H1 (cell line): ENCODE measurements around the gene TTLL9. TPM values are rescaled to one million over a fixed set of nuclear protein-coding genes. Genes with fewer than 3 reads are reported as not detected.

Experiments
- CTCF ChIA-PET: fragments of 300-600 bp; sonication (Branson Sonifier 250); formaldehyde crosslinking; loops from one replicate; lab custom pipeline; 2021; ENCODE audit not compliant: partially characterized antibody; lab: Charles Lee
- POLR2A ChIA-PET: fragments of 300-600 bp; sonication (Branson Sonifier 250); formaldehyde crosslinking; loops from one replicate; lab custom pipeline; 2021; ENCODE audit warnings: inconsistent platforms; ENCODE audit not compliant: partially characterized antibody; lab: Charles Lee
- DNase-seq, 2 experiments: peaks; one replicate each; pipeline versions ENCODE4 v3.0.0 to v3.0.0-alpha.2; 2010 to 2022; ENCODE audit warnings: low spot score in 2 of 2, low read depth in 1 of 2, mixed read lengths in 1 of 2
- FAIRE-seq: peaks from 2 replicates; lab custom pipeline; 2011; peaks lifted over from hg19 to GRCh38; lab: Jason Lieb, UNC
- H2AFZ ChIP-seq: 2 replicates; pipeline ENCODE4 v1.8.1; 2012; ENCODE audit warnings: low read length, inconsistent platforms
- H2AK5ac ChIP-seq: 2 replicates; pipeline ENCODE4 v1.6.1; 2013; ENCODE audit warnings: low read depth, low read length
- H2BK120ac ChIP-seq: replicated peaks from 2 replicates; pipeline ENCODE3; 2013; ENCODE audit warnings: low read depth, low read length, inconsistent platforms
- H2BK12ac ChIP-seq: 2 replicates; pipeline ENCODE4 v1.6.1; 2013; ENCODE audit warnings: low read depth, low read length
- H2BK15ac ChIP-seq: 2 replicates; pipeline ENCODE4 v1.6.1; 2013; ENCODE audit warnings: low read length
- H2BK20ac ChIP-seq: 2 replicates; pipeline ENCODE4 v1.6.1; 2013; ENCODE audit warnings: low read length
- H2BK5ac ChIP-seq: 2 replicates; pipeline ENCODE4 v1.6.1; 2013; ENCODE audit warnings: low read depth, low read length
- H3K14ac ChIP-seq: 2 replicates; pipeline ENCODE4 v1.6.1; 2013; ENCODE audit warnings: inconsistent platforms; ENCODE audit not compliant: insufficient read length
- H3K18ac ChIP-seq: 2 replicates; pipeline ENCODE4 v1.6.1; 2013; ENCODE audit warnings: low read length; ENCODE audit errors: extremely low read depth
- H3K23ac ChIP-seq: 2 replicates; pipeline ENCODE4 v1.6.1; 2013; ENCODE audit warnings: inconsistent platforms; ENCODE audit not compliant: insufficient read length
- H3K23me2 ChIP-seq: 2 replicates; pipeline ENCODE4 v1.6.1; 2013; ENCODE audit warnings: low read depth, low read length
- H3K27ac ChIP-seq: 2 replicates; pipeline ENCODE4 v1.6.1; 2011; ENCODE audit warnings: low read depth, low read length, inconsistent platforms
- H3K27me3 ChIP-seq, 4 experiments: replicated peaks in 1 of 4; 1 replicate in 1 of 4; 2 replicates in 3 of 4; pipeline versions ENCODE4 v1.6.1 to v1.8.1; 2011 to 2013; ENCODE audit warnings: low read length in 3 of 4, mild to moderate bottlenecking in 3 of 4, inconsistent platforms in 2 of 4, mixed read lengths in 2 of 4, moderate library complexity in 1 of 4; ENCODE audit not compliant: control insufficient read depth in 3 of 4, insufficient read depth in 3 of 4; ENCODE audit errors: extremely low read depth in 1 of 4
- H3K36me3 ChIP-seq, 4 experiments: 2 replicates each; pipeline versions ENCODE4 v1.6.1 to v1.8.1; 2011 to 2013; ENCODE audit warnings: mild to moderate bottlenecking in 4 of 4, low read length in 3 of 4, moderate library complexity in 2 of 4, control low read depth in 1 of 4, inconsistent platforms in 1 of 4; ENCODE audit not compliant: insufficient read depth in 4 of 4, control insufficient read depth in 2 of 4
- H3K4ac ChIP-seq: replicated peaks from 2 replicates; pipeline ENCODE3; 2013; ENCODE audit warnings: low read length, low read depth, mixed read lengths, inconsistent platforms; ENCODE audit not compliant: insufficient read length
- H3K4me1 ChIP-seq, 4 experiments: replicated peaks in 1 of 4; 1 replicate in 1 of 4; 2 replicates in 3 of 4; pipeline versions ENCODE4 v1.6.1 to v1.8.1; 2011 to 2013; ENCODE audit warnings: low read length in 3 of 4, inconsistent platforms in 2 of 4, mixed read lengths in 1 of 4; ENCODE audit not compliant: insufficient read depth in 4 of 4, control insufficient read depth in 3 of 4
- H3K4me2 ChIP-seq, 2 experiments: 2 replicates each; pipeline versions ENCODE4 v1.6.1 to v1.8.1; 2011 to 2013; ENCODE audit warnings: low read depth in 2 of 2, low read length in 2 of 2, control low read depth in 1 of 2, inconsistent platforms in 1 of 2, mild to moderate bottlenecking in 1 of 2; ENCODE audit not compliant: insufficient read depth in 1 of 2
- H3K4me3 ChIP-seq, 4 experiments: fragments of 200-600, 300-600 bp in 1 of 4; sonication (generic), shearing (Covaris generic), sonication (Bioruptor Twin) in 1 of 4; 2 replicates each; pipeline versions ENCODE4 v1.5.1 to v1.8.1; 2011 to 2016; ENCODE audit warnings: low read length in 4 of 4, low read depth in 3 of 4, control low read depth in 2 of 4, inconsistent platforms in 2 of 4, mild to moderate bottlenecking in 2 of 4, mixed read lengths in 1 of 4, moderate library complexity in 1 of 4; ENCODE audit not compliant: insufficient read depth in 2 of 4; ENCODE audit errors: extremely low read depth in 1 of 4
- H3K56ac ChIP-seq: replicated peaks from 2 replicates; pipeline ENCODE3; 2013; ENCODE audit warnings: low read depth, mild to moderate bottlenecking, mixed read lengths, low read length, inconsistent platforms; ENCODE audit not compliant: insufficient read length
- H3K79me1 ChIP-seq: 2 replicates; pipeline ENCODE4 v1.6.1; 2013; ENCODE audit warnings: low read depth, low read length, control low read depth
- H3K79me2 ChIP-seq, 2 experiments: 2 replicates each; pipeline versions ENCODE4 v1.6.1 to v1.8.1; 2012 to 2013; ENCODE audit warnings: low read length in 2 of 2, mild to moderate bottlenecking in 2 of 2, inconsistent platforms in 1 of 2; ENCODE audit not compliant: insufficient read depth in 2 of 2, control insufficient read depth in 1 of 2
- H3K9ac ChIP-seq, 4 experiments: replicated peaks in 1 of 4; 1 replicate in 1 of 4; 2 replicates in 3 of 4; pipeline versions ENCODE4 v1.6.1 to v1.8.1; 2011 to 2013; ENCODE audit warnings: low read depth in 3 of 4, low read length in 3 of 4, control low read depth in 2 of 4, mild to moderate bottlenecking in 2 of 4, moderate library complexity in 2 of 4, inconsistent platforms in 1 of 4; ENCODE audit errors: extremely low read depth in 1 of 4
- H3K9me3 ChIP-seq, 2 experiments: 2 replicates each; pipeline versions ENCODE4 v1.6.1 to v1.8.1; 2012 to 2013; ENCODE audit warnings: mild to moderate bottlenecking in 2 of 2, moderate library complexity in 2 of 2, control low read depth in 1 of 2, inconsistent platforms in 1 of 2, low read depth in 1 of 2, low read length in 1 of 2, mixed read lengths in 1 of 2; ENCODE audit not compliant: insufficient read depth in 2 of 2
- H4K20me1 ChIP-seq, 2 experiments: replicated peaks in 1 of 2; 2 replicates each; pipeline versions ENCODE3 to v1.8.1; 2011 to 2013; ENCODE audit warnings: inconsistent platforms in 2 of 2, low read length in 2 of 2, mild to moderate bottlenecking in 1 of 2; ENCODE audit not compliant: insufficient read depth in 2 of 2, control insufficient read depth in 1 of 2
- H4K5ac ChIP-seq: 2 replicates; pipeline ENCODE4 v1.6.1; 2013; ENCODE audit warnings: low read length, low read depth, mixed read lengths, inconsistent platforms; ENCODE audit not compliant: insufficient read length
- H4K8ac ChIP-seq: 2 replicates; pipeline ENCODE4 v1.8.0; 2013; ENCODE audit warnings: mild to moderate bottlenecking, moderate library complexity, low read length, inconsistent platforms; ENCODE audit not compliant: insufficient read depth; ENCODE audit errors: extremely low read depth
- H4K91ac ChIP-seq: replicated peaks from 2 replicates; pipeline ENCODE3; 2013; ENCODE audit warnings: low read length, mixed read lengths, inconsistent platforms; ENCODE audit not compliant: insufficient read length
- CHD2 ChIP-seq: IDR thresholded peaks from 2 replicates; pipeline ENCODE4 v1.6.1; 2012; ENCODE audit warnings: low read length, improper control_type of control experiment
- KDM5A ChIP-seq: fragments of 200-600 bp; IDR thresholded peaks from 2 replicates; pipeline ENCODE4 v1.7.1; 2012; ENCODE audit warnings: mild to moderate bottlenecking, low read length, inconsistent platforms, mixed read lengths
- POLR2AphosphoS5 ChIP-seq: IDR thresholded peaks from 2 replicates; pipeline ENCODE4 v1.6.1; 2011; ENCODE audit warnings: low read depth, low read length
- SP4 ChIP-seq: IDR thresholded peaks from 2 replicates; pipeline ENCODE4 v1.6.1; 2012; ENCODE audit warnings: low read length, inconsistent platforms
- WGBS, 2 experiments: shearing (Covaris generic) in 1 of 2; methylation state at CpG; one replicate each; pipeline versions ENCODE4 v1.1.6 to v1.1.7; 2013 to 2015; ENCODE audit warnings: low lambda C conversion rate in 2 of 2, mixed read lengths in 2 of 2, inconsistent platforms in 1 of 2, low coverage in 1 of 2, missing lambda C conversion rate in 1 of 2; ENCODE audit not compliant: insufficient replicate concordance in 2 of 2, insufficient coverage in 1 of 2, insufficient read length in 1 of 2; ENCODE audit errors: extremely low coverage in 1 of 2, missing lambda C conversion rate in 1 of 2; 5-methylcytosine and 5-hydroxymethylcytosine counted together
- polyA plus RNA-seq, 7 experiments: library from polyadenylated mRNA; depleted of rRNA in 3 of 7; stranded (reverse) in 5 of 7; unstranded in 2 of 7; fragments of >200 nt in 5 of 7; fragments of 200-250 nt in 2 of 7; gene quantifications; 1 replicate in 5 of 7; 2 replicates in 1 of 7; 4 replicates in 1 of 7; pipeline versions ENCODE4 v1.2.1 to v1.2.3, GENCODE V29; 2011 to 2013; ENCODE audit warnings: missing spikeins in 2 of 7, mixed read lengths in 2 of 7
- total RNA-seq: library from RNA; stranded (reverse); fragmentation: NEBNext Ultra II Directional; extraction: Animal tissue kit (Norgen Biotek cat#: 25700); gene quantifications from 2 replicates; pipeline ENCODE4 v1.2.1, GENCODE V29; 2021

Gene TTLL9
- total and polyA plus RNA-seq, 2 of the 8 experiments (the other 6 are each of a cell fraction or from before 2014, with no cell fraction given), result 0.06 TPM; not detected in 1

DNA sequence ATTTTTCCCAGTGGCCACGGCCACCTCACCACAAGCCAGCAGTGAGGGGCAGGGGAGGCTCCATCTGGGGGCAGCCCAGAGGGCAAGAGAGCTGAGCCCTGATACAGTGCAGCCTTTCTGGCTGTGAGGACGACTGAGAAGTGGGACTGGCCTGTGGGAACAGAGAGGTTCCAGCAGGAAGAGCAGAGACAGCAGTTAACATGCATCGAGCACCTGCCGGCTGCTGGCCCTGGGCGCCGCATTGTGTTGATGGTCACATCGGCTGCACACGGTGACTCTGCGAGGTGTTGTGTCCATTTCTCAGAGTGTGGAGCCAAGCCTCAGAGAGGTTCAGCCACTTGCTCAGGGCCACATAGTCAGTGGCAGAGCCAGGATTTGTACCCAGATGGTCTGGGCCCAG is 34.9 kb upstream of the TTLL9 start:
- 85% methylated on average over 9 of the region's 9 CpGs; no CpG with 5 or more reads in 1 of the 2 experiments for WGBS, 2 experiments
- Histone ChIP-seq H4K91ac (peak overlapping the region; percentile 1), H3K9ac (no peak overlapping the region), H3K27ac (no peak overlapping the region), H3K14ac (no peak overlapping the region), H2BK5ac (no peak overlapping the region), H3K4me2 (no peak overlapping the region), H3K79me2 (no peaks in the 10 kb centered on the region), H3K23me2 (no peaks in the 10 kb centered on the region), H2BK20ac (peak overlapping the region; percentile 72; the same call in 1 of the 2 replicates), H2AK5ac (no peak overlapping the region), H3K4me3 (no peak overlapping the region), H3K4ac (peak overlapping the region; percentile 4), H3K23ac (no peak overlapping the region), H4K8ac (no peak overlapping the region; the same call in 1 of the 2 replicates), H2BK120ac (no peak overlapping the region), H3K9me3 (no peaks in the 10 kb centered on the region), H3K18ac (peak overlapping the region; percentile 19; the same call in 1 of the 2 replicates), H2BK12ac (peak overlapping the region; percentile 80; the same call in 1 of the 2 replicates), H4K20me1 (no peaks in the 10 kb centered on the region), H3K4me1 (peaks cover 0 to 12% (median 10%) of the 10 kb centered on the region in 4 experiments; a peak in 5 of 7 replicates), H3K56ac (no peak overlapping the region), H2AFZ (no peak overlapping the region), H3K79me1 (no peaks in the 10 kb centered on the region), H2BK15ac (0 out of 2 replicates have a peak overlapping the region, but pooled peaks have one; percentile 72), H3K27me3 (no peaks in the 10 kb centered on the region), H3K36me3 (no peaks in the 10 kb centered on the region), H4K5ac (no peak overlapping the region)
- TF ChIP-seq POLR2AphosphoS5 (no peak), SP4 (no peak), KDM5A (no peak), CHD2 (no peak)
- no peak for DNase-seq
- FAIRE-seq, result no peak
- ChIA-PET POLR2A (no interaction called here), CTCF (interaction anchor here (1.5 to 7.3 kb wide), 5 partner anchors 12 to 162 kb away, joined by 3 to 111 read pairs (median 8); no protein-coding TSS in a partner anchor)
